Measurements from ENCODE around the gene KIAA2012.

The KIAA2012 gene

DNA sequence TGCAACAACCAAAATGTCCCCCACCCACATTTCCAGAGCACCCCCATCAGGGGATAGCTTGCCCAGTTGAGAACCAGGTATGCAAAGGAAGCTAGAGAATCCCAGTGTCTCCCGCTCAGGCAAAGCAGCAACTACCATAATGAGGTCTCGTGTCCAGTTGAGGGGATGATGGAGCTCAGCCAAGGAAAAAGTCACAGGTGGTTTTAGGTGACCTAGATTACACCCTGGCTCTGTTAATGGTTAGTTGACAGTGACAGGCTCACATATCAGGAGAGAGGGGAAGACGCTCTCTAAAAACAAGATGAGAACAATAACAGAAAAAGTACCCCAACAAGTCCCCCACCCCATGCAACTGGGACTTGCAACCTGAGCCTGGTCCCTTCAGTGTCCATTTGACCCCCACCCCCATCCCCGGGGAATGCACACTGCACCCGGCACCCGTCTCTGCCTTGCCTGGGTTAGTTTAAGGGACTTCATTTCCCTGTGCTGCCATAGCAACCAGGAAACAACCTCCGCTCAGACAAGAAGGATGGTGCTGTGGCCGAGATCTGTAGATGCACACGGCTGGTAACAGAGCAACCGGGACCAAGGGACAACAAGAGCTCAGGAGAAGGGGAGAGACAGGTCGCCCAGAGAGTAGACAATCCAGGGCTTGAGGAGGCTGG, at the start of gene KIAA2012:
TSS of gene KIAA2012 (plus strand) at position 519 of the 665 bp plus-strand sequence. CDS start 373 bp downstream, outside the sequence.
- DNase-seq = no peak

DNA sequence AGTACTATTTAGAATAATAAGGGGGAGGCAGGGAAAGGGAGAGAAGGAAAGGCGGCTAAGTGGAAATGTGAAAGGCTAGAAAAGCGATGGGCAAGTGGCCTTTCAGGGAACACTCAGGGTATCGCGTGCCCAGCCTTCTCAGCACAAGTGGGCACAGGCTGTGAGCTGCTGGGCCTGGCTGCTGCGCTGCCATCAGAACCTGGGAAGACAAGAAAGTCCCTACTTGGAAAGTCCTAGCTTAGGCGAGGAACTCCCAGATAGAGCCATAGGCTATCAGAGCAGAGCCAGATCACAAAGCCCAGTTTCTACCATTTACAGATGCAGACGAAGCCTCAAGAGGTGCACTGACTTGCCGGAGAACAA, 49.2 kb upstream of the KIAA2012 start:
- no peak for DNase-seq

DNA sequence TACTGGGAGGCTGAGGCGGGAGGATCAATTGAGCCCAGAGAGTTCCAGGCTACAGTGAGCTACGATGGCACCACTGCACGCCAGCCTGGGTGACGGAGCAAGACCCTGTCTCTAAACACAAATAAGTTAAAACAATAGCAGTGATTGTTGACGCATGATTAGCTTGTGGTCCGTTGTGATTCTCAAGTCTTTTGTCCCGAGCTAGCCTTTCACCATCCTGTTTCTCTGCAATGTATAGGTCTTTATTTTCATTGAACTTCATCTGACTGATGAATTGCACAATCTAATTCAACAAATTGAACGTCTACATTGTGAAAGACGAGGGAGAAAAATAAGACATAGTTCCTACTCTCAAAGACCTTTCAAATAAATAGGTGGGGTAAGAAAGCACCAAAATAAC, 48.2 kb upstream of the KIAA2012 start:
- DNase-seq = no peak

DNA sequence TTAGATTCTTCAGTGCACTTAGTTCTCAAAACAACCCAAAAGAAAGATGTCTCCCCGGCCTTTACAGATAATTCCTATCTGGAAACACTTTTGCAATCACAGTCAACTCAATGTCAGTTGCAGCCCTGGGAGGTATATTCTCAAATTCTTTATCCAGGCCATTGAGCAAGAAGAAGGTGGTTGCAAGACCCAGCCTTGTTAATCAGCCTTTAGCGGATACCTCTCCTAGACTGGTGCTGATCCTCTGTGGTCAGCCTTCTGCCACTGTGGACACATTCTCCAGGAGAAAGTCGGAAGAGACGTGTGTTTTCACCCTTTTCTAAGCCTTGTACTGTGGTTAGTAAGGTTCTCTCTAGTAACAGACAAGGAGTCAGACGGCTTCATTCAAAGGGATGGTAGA, 47.2 kb upstream of the KIAA2012 start:
- no peak for DNase-seq

DNA sequence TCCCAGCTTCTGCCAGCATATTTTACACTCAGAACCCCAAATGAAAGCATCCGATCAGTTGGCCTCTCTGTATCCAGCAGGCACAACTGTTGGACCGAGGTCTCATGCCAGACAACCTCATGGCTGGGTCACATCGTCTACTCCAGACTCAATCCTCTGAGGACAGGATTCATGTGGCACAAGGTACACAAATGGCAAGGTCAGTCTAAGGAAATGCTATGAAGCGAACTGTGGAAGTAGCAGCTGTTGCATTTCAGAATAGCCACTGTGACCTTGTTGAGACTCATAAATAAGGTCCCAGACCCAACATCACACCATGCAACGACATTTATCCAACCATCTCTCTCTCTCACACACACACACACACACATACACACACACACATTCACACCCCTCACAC, 46.5 kb upstream of the KIAA2012 start:
- no peak for DNase-seq

DNA sequence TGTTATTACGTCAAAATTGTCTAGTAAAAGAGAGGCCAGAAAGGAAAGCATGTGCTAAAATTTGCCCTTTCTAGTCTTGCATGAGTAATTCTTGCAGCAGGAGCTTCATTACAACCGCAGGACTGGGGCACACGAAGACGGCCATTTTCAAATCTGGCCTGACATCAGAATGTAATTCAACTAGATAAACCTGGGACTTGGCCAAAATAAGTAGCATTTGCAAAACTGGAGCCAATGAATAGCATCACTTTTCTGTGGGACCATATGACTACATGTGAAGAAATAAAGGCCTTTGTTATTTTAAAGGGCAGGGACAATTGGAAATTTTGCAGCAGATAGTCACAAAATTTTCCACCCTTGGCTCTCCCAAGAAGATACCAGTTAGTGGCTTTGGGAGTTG, 42.4 kb upstream of the KIAA2012 start:
- DNase-seq = no peak

DNA sequence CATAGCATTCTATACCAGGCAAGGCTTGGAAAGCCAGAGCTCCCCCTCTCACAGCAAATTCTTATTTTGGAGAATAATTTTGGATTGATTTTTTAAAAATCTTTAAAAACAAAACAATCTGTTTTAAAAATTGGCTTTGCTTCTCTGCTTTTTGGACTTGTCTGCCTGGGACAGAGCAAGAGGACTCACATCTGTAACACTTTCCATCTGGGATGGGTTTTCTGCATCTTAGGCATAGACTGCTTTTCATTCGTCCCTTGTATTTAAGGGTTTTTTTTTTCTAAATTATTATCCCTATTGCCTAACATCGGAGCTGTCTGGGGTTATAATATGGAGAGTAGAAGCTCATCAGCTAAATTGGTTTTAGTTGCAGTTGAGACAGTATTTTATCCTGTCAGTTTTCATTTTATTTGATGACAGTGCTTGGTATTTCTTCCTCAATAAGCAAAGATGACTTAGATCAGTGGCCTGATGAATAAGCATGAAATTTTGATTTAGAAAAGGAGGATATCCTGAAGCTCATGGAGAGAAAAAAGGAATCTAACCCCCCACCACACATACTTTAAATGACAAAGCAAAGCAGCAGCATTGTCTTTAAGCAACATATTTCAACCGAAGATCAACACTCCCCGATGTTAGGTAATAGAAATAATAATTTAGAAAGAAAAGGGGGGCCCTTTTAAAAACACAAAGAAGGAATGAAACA, 41.7 kb upstream of the KIAA2012 start:
- DNase-seq = no peak

DNA sequence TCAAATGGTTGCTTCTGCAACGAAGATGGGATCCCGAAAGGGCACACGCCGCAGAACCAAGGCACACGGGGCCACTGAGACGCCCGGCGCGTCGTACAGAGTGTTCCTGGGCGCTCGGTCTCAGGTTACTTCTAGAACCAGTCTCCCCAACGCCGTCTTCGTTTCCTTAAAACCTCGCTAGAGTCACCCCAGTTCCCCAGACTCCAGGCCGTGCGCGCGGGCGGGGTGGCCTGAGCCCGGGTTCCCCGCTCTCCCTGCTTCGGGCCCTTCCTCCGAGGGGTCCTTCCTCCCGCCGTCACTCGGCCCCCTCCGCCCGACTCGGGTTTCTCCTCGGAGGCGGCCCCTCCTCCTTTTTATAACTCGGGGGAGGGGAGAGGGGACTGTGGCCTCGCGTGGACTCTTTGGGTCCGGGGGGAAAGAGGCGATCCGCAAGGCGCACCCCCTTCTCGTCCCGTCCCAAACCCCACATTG, 40.2 kb upstream of the KIAA2012 start:
- peak; percentile 26 for DNase-seq

DNA sequence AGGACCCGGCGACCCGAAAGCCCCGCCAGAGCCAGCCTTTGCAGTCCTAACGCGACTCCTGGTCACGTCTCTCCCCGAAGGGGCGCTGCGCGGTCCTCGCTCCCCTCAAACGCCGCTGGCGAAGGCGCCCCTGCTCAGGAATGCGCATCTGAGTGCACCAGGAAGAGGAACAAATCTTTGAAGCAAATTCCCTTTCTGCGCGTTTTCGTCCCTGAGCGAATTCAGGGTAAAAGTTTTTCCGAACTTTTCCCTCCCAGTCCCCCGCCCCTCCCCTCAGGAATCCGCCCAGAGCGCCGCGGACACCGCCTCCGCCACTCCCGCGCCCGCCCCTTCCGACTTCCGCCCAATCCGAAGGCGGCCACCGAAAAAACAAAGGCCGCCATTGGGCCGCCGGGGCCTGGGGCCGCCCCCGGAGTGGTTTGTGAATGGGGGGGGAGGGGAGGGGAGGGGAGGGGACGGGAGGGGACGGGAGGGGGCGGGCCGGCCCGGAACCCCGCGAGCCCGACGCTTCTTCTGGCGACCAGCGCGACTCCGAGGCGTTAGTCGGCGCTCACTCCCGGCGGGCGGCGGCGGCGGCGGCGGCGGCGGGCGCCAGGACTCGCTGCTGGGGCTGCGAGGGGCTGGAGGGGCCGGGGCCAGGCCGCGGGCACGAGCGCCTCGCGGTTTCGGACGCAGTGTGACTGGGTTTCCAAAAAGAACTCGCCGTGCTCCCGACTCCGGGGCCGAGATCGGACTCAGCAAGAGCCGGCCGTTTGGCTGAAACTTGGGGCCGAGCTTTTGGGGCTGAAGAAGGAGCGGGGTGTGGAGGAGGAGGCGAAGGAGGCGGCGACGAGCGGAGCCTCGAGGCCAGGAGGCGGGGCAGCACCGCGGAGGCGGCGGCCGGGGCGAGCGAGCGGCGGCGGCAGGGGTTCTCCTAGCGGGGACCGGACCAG, 39.5 kb upstream of the KIAA2012 start, which contains the start of gene FZD7:
TSS of gene FZD7 (plus strand) at position 539 of the 932 bp plus-strand sequence. CDS start 793 bp downstream, outside the sequence.
- peak; percentile 85 for DNase-seq

DNA sequence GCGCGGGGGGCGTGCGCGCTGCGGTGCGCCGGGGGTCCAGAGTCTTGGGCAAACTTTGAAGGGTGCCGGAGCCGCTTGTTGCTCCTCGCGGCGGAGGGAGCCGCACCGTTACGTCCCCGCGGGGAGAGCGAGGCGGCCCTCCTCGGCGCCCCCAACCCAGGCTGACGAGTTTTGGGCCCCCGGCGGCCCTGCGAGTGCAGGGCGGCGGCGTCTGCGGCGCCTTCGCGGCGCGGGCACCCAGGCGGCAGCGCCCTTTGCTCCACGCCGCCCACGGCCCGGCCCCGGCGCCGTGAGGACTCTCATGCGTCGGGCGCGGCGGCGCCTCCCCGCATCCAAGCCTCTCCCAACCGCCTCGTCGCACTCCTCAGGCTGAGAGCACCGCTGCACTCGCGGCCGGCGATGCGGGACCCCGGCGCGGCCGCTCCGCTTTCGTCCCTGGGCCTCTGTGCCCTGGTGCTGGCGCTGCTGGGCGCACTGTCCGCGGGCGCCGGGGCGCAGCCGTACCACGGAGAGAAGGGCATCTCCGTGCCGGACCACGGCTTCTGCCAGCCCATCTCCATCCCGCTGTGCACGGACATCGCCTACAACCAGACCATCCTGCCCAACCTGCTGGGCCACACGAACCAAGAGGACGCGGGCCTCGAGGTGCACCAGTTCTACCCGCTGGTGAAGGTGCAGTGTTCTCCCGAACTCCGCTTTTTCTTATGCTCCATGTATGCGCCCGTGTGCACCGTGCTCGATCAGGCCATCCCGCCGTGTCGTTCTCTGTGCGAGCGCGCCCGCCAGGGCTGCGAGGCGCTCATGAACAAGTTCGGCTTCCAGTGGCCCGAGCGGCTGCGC, 38.6 kb upstream of the KIAA2012 start:
- peak; percentile 31 for DNase-seq

DNA sequence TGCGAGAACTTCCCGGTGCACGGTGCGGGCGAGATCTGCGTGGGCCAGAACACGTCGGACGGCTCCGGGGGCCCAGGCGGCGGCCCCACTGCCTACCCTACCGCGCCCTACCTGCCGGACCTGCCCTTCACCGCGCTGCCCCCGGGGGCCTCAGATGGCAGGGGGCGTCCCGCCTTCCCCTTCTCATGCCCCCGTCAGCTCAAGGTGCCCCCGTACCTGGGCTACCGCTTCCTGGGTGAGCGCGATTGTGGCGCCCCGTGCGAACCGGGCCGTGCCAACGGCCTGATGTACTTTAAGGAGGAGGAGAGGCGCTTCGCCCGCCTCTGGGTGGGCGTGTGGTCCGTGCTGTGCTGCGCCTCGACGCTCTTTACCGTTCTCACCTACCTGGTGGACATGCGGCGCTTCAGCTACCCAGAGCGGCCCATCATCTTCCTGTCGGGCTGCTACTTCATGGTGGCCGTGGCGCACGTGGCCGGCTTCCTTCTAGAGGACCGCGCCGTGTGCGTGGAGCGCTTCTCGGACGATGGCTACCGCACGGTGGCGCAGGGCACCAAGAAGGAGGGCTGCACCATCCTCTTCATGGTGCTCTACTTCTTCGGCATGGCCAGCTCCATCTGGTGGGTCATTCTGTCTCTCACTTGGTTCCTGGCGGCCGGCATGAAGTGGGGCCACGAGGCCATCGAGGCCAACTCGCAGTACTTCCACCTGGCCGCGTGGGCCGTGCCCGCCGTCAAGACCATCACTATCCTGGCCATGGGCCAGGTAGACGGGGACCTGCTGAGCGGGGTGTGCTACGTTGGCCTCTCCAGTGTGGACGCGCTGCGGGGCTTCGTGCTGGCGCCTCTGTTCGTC, 37.7 kb upstream of the KIAA2012 start:
- DNase-seq = peak; percentile 41

DNA sequence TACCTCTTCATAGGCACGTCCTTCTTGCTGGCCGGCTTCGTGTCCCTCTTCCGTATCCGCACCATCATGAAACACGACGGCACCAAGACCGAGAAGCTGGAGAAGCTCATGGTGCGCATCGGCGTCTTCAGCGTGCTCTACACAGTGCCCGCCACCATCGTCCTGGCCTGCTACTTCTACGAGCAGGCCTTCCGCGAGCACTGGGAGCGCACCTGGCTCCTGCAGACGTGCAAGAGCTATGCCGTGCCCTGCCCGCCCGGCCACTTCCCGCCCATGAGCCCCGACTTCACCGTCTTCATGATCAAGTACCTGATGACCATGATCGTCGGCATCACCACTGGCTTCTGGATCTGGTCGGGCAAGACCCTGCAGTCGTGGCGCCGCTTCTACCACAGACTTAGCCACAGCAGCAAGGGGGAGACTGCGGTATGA, 37.1 kb upstream of the KIAA2012 start:
- DNase-seq = peak; percentile 2

DNA sequence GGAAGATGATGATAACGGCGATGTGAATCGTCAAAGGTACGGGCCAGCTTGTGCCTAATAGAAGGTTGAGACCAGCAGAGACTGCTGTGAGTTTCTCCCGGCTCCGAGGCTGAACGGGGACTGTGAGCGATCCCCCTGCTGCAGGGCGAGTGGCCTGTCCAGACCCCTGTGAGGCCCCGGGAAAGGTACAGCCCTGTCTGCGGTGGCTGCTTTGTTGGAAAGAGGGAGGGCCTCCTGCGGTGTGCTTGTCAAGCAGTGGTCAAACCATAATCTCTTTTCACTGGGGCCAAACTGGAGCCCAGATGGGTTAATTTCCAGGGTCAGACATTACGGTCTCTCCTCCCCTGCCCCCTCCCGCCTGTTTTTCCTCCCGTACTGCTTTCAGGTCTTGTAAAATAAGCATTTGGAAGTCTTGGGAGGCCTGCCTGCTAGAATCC, 36.4 kb upstream of the KIAA2012 start:
- DNase-seq = no peak

DNA sequence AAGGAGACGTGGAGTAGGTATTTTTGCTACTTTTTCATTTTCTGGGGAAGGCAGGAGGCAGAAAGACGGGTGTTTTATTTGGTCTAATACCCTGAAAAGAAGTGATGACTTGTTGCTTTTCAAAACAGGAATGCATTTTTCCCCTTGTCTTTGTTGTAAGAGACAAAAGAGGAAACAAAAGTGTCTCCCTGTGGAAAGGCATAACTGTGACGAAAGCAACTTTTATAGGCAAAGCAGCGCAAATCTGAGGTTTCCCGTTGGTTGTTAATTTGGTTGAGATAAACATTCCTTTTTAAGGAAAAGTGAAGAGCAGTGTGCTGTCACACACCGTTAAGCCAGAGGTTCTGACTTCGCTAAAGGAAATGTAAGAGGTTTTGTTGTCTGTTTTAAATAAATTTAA, 36.0 kb upstream of the KIAA2012 start:
- DNase-seq = no peak

DNA sequence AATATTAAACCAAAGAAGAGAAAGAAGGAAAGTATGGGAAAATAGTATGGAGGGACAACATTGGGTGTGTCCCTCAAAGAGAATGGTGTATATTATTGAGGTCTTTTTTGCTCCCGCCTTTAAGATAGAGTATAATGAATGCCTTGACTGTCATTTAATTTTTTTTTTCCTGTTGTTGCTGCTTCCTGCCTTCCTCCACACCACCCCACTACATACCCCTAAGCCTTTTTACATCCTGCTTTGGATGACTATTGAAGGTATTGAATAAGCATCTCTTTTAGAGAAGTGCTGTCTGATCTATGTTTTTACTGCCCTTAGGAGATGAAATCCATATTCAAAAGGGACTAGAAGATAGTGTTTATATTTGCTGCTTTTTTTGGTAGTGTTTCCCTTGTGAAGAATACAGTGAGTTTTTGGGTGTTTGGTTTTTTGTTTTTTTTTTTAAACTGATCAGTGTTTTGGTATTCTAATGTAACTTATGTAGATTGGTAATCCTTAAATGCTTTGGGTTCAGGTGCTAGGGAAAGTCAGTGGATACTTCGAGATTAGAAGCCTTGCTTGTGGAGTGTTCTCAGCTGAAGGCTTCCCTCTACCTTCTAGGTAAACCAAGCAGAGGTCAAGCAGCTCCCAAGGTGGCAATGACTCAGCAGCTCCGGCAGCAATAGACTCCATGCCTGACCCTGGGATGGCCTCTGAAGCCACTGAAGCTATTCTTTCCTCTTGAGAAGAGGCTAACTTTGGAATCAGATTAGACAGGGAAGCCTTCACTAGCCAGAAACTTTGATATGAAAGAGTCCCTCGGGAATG, 34.4 kb upstream of the KIAA2012 start:
- DNase-seq = no peak

DNA sequence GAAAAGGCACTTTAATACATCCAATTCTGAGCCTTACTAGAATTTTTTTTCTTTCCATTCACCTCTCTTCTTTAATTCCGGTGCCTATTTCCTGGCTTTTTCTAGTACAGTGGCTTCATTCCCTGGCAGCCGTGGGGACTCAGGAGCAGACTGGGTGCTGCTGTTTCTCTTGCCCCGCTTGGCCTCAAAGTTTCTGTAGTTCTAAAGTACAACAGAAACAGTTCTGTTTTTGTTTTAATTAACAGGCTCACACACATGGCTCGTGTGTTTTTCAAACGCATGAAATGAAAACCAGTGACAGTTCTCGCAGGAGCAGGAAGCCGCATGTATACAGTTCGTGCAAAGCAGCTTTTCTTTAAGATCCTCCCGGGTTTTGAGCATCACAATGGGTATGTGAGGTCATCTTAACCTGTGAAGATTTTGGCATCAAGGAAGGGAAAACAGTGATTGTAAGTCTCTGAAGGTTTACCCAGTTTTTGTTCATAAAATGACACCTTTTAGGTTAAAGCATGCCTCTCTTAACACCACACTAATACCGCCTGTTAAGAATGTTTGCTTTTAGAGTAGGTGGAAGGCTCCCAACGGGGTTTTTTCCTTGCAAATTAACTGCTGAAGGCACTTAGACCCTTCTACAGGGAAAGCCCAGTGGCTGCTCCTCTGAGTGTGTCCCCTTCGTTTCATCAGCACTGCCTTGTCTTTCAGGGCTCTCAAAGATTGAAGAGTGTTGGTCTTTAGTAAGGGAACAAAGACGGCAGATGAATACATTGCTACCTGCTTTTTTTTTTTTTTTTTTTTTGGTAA, 33.6 kb upstream of the KIAA2012 start:
- DNase-seq = no peak

DNA sequence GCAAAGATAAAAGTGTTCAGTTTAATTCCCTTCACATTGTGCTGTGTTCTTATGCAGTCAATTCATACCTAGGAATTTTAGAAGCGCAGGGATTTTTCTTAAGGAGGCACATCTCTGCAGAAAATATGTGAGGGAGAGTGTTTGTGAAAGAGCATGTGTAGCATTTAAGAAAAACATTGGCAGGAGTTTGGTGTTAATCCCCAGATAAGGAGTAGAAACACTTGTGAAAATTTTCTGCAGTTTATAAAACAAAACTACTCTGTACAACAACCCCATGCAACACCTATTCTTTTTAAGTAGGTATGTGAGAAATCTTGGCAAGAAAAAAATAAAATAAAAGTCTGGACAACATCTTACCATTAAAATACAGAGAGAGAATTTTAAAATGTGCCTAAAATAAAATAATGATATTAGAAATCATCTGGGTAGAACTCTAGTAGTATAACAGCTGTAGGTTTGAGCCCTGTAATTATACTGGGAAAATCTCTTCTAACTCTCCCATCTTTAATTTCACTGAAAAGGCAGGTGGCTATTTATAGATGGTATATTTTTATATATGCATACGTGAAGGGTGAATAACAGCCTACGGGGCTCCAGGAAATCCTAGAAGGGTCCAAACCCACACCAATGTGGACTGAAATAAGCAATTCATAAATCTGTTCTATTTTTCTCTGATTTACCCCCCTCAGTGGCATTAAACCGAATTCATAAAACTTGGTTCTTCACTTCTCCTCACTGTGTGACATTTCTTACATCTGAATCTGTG, 32.8 kb upstream of the KIAA2012 start:
- no peak for DNase-seq

DNA sequence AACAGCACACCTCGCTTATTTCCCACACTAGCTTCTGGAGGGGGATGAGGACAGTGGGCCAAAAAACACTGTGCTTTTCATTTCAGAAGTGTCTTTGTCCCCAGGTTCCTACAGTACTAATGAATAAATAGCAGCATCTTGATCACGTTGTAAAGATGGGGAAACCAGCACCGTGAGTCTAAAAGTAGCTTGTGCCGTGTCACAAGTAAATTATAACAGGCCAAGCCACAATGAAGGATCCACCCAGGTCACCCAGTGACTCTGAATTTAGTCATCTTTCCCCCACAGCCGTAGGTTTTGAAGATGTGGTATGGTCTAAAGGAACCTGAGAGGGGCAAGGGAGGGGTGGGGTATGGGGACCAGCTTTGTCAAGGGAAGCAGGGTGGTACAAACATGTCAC, 30.6 kb upstream of the KIAA2012 start:
- no peak for DNase-seq

DNA sequence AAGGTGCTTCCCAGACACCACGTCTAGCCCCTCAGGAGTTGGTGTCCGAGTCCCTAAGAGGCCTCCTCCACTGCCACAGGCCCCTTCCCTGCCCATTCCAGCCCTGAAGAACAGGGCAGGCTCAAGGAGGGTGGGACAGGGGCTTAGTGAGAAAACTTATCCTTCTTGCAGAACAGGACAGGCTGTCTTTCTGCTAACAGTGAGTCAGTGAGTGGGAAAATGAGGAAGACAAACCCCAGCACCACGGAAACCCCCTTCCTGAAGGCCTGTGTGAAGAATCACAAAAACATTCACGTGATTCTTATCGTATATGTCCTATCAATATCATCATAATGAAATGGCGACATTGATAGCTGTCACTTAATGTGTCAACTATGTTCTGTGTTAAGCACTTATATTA, 29.6 kb upstream of the KIAA2012 start:
- no peak for DNase-seq

Measured in stimulated activated CD4-positive, alpha-beta T cell treated with anti-CD3 and anti-CD28 coated beads, Interleukin-4, amount 100 ng/mL, for 1 hour (primary cell).